HepG2 (cell line): ENCODE results near the gene SIVA1. TPM values are rescaled to one million over a fixed set of nuclear protein-coding genes. Genes with fewer than 3 reads are reported as not detected.

Source experiments
- DNMT3B ChIP-seq: conservative IDR thresholded peaks from 2 replicates; pipeline ENCODE4 v1.6.1; 2016; ENCODE audit warnings: missing biosample characterization, control low read depth
- FLYWCH1 ChIP-seq: sonication (generic); formaldehyde crosslinking; IDR thresholded peaks from 2 replicates; pipeline ENCODE4 v1.8.1; 2023; ENCODE audit warnings: mild to moderate bottlenecking, missing genetic modification reagents
- KMT2A ChIP-seq: sonication (generic); formaldehyde crosslinking; IDR thresholded peaks from 2 replicates; pipeline ENCODE4 v1.4.0; 2020; ENCODE audit warnings: missing genetic modification reagents
- MAFG ChIP-seq: sonication (generic); formaldehyde crosslinking; IDR thresholded peaks from 2 replicates; pipeline ENCODE4 v1.5.1; 2020; ENCODE audit warnings: mild to moderate bottlenecking, missing genetic modification reagents
- RFXAP ChIP-seq: sonication (generic); formaldehyde crosslinking; IDR thresholded peaks from 2 replicates; pipeline ENCODE4 v1.4.0; 2020; ENCODE audit warnings: missing genetic modification reagents, borderline replicate concordance
- SATB2 ChIP-seq: sonication (generic); formaldehyde crosslinking; IDR thresholded peaks from 2 replicates; pipeline ENCODE4 v1.5.0; 2020; ENCODE audit warnings: missing genetic modification reagents
- SMAD1 ChIP-seq: sonication (generic); formaldehyde crosslinking; IDR thresholded peaks from 2 replicates; pipeline ENCODE4 v1.4.0; 2020; ENCODE audit warnings: missing genetic modification reagents, low read depth, mild to moderate bottlenecking, borderline replicate concordance
- ZNF124 ChIP-seq: sonication (generic); formaldehyde crosslinking; IDR thresholded peaks from 2 replicates; pipeline ENCODE4 v1.4.0; 2020; ENCODE audit warnings: missing genetic modification reagents
- ZNF331 ChIP-seq: sonication (generic); formaldehyde crosslinking; IDR thresholded peaks from 2 replicates; pipeline ENCODE4 v1.4.0; 2020; ENCODE audit warnings: missing genetic modification reagents
- ZNF546 ChIP-seq: sonication (generic); formaldehyde crosslinking; conservative IDR thresholded peaks from 2 replicates; pipeline ENCODE4 v1.8.1; 2023; ENCODE audit warnings: mild to moderate bottlenecking, missing genetic modification reagents
- ZNF567 ChIP-seq: sonication (generic); formaldehyde crosslinking; IDR thresholded peaks from 2 replicates; pipeline ENCODE4 v1.8.1; 2023; ENCODE audit warnings: mild to moderate bottlenecking, missing genetic modification reagents, borderline replicate concordance
- polyA plus RNA-seq, 8 experiments: library from polyadenylated mRNA; depleted of rRNA in 3 of 8; stranded (reverse) in 7 of 8; unstranded in 1 of 8; fragments of >200 nt; fragmentation: Illumina TruSeq in 4 of 8; extraction: Trizol in 4 of 8; gene quantifications; 2 replicates each; pipeline versions ENCODE4 v1.2.1 to v1.2.3, GENCODE V29; 2011 to 2016; ENCODE audit warnings: low read depth in 4 of 8, missing spikeins in 1 of 8, mixed read lengths in 1 of 8; ENCODE audit not compliant: insufficient read depth in 1 of 8
- total RNA-seq, 5 experiments: library from RNA; depleted of rRNA; stranded (reverse); fragments of >200 nt; fragmentation: Illumina TruSeq; extraction: Trizol; gene quantifications; 2 replicates each; pipeline ENCODE4 v1.2.3, GENCODE V29; 2016; ENCODE audit warnings: low read depth in 1 of 5
- TF ChIP-seq, protein P1 (sequence below): sonication (generic); formaldehyde crosslinking; IDR thresholded peaks from 2 replicates; pipeline ENCODE4 v1.9.0; 2021; ENCODE audit warnings: missing genetic modification reagents, borderline replicate concordance
- TF ChIP-seq, protein P2 (sequence below): sonication (generic); formaldehyde crosslinking; IDR thresholded peaks from 2 replicates; pipeline ENCODE4 v1.4.0; 2020; ENCODE audit warnings: missing genetic modification reagents, borderline replicate concordance
- TF ChIP-seq, protein P3 (sequence below): sonication (generic); formaldehyde crosslinking; IDR thresholded peaks from 2 replicates; pipeline ENCODE4 v1.8.0; 2022; ENCODE audit warnings: mild to moderate bottlenecking, missing genetic modification reagents; ENCODE audit not compliant: insufficient replicate concordance
- TF ChIP-seq, protein P4 (sequence below): sonication (generic); formaldehyde crosslinking; IDR thresholded peaks from 2 replicates; pipeline ENCODE4 v1.5.0; 2020; ENCODE audit warnings: mild to moderate bottlenecking, missing genetic modification reagents
- TF ChIP-seq, protein P5 (sequence below): sonication (generic); formaldehyde crosslinking; IDR thresholded peaks from 2 replicates; pipeline ENCODE4 v1.4.0; 2020; ENCODE audit warnings: missing genetic modification reagents

The SIVA1 gene
- total and polyA plus RNA-seq, 2 of the 13 experiments (the other 11 are each of a cell fraction or from before 2014, with no cell fraction given): 123 to 186 TPM

DNA sequence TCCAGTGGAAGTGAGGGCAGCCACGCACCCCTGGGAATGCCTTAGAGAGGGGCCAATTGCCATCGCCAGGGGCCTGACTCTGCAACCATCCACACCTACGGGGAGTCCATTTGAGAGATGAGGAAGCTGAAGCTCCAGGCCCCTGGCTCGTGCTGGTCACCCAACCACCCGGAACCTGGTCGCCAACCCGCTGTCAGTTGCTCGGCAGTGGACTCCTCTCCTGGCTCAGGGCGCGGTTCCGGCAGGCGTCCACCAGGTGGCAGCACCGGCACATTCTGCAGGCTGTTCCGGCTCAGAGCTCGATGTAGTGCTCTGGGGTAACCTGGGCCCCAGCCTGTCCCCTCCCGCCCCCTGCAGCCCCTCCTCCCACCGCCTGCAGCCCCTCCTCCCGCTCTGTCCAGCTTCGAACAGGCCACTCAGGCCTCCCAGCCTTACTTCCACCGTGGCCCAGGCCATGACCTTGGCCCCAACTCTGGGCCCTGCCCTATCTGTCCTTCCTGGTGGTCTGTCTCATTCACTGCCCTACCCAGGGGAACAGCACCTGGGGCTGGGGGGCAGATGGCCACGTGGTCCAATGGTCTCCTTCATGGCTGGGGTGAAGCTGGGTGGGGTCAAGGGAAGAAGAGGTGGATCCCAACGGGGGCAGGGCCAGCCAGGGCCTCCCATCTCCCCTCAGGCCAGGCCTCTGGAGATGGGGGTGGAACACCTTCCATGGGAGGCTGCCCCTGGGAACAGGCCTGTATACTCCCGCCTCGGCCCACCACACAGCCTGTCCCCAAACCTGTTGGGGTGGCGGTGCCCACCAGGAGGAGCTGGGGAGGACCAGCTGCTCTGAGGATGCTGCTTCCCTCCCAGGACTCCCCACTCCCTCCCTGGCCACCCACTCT lies 15.7 kb downstream of the SIVA1 start (continued):
- TF ChIP-seq, protein P1, sequence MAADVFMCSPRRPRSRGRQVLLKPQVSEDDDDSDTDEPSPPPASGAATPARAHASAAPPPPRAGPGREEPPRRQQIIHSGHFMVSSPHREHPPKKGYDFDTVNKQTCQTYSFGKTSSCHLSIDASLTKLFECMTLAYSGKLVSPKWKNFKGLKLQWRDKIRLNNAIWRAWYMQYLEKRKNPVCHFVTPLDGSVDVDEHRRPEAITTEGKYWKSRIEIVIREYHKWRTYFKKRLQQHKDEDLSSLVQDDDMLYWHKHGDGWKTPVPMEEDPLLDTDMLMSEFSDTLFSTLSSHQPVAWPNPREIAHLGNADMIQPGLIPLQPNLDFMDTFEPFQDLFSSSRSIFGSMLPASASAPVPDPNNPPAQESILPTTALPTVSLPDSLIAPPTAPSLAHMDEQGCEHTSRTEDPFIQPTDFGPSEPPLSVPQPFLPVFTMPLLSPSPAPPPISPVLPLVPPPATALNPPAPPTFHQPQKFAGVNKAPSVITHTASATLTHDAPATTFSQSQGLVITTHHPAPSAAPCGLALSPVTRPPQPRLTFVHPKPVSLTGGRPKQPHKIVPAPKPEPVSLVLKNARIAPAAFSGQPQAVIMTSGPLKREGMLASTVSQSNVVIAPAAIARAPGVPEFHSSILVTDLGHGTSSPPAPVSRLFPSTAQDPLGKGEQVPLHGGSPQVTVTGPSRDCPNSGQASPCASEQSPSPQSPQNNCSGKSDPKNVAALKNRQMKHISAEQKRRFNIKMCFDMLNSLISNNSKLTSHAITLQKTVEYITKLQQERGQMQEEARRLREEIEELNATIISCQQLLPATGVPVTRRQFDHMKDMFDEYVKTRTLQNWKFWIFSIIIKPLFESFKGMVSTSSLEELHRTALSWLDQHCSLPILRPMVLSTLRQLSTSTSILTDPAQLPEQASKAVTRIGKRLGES (CRISPR knock-in tag): no peak
- TF ChIP-seq, protein P2, sequence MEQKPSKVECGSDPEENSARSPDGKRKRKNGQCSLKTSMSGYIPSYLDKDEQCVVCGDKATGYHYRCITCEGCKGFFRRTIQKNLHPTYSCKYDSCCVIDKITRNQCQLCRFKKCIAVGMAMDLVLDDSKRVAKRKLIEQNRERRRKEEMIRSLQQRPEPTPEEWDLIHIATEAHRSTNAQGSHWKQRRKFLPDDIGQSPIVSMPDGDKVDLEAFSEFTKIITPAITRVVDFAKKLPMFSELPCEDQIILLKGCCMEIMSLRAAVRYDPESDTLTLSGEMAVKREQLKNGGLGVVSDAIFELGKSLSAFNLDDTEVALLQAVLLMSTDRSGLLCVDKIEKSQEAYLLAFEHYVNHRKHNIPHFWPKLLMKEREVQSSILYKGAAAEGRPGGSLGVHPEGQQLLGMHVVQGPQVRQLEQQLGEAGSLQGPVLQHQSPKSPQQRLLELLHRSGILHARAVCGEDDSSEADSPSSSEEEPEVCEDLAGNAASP (CRISPR knock-in tag): peak; percentile 60; the same call in 1 of the 2 replicates
- TF ChIP-seq ZNF331 (peak; percentile 38), MAFG (CRISPR knock-in tag) (no peak), ZNF124 (CRISPR knock-in tag) (no peak), SMAD1 (CRISPR knock-in tag) (0 out of 2 replicates have a peak, but pooled peaks have one; percentile 27), RFXAP (CRISPR knock-in tag) (0 out of 2 replicates have a peak, but pooled peaks have one; percentile 59), DNMT3B (CRISPR knock-in tag) (0 out of 2 replicates have a peak, but pooled peaks have one; percentile 64), KMT2A (CRISPR knock-in tag) (no peak), ZNF567 (CRISPR knock-in tag) (peak; percentile 53; the same call in 1 of the 2 replicates), FLYWCH1 (CRISPR knock-in tag) (no peak), SATB2 (CRISPR knock-in tag) (no peak), ZNF546 (CRISPR knock-in tag) (no peak)
- TF ChIP-seq, protein P3, sequence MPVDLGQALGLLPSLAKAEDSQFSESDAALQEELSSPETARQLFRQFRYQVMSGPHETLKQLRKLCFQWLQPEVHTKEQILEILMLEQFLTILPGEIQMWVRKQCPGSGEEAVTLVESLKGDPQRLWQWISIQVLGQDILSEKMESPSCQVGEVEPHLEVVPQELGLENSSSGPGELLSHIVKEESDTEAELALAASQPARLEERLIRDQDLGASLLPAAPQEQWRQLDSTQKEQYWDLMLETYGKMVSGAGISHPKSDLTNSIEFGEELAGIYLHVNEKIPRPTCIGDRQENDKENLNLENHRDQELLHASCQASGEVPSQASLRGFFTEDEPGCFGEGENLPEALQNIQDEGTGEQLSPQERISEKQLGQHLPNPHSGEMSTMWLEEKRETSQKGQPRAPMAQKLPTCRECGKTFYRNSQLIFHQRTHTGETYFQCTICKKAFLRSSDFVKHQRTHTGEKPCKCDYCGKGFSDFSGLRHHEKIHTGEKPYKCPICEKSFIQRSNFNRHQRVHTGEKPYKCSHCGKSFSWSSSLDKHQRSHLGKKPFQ: peak; percentile 31
- TF ChIP-seq, protein P4, sequence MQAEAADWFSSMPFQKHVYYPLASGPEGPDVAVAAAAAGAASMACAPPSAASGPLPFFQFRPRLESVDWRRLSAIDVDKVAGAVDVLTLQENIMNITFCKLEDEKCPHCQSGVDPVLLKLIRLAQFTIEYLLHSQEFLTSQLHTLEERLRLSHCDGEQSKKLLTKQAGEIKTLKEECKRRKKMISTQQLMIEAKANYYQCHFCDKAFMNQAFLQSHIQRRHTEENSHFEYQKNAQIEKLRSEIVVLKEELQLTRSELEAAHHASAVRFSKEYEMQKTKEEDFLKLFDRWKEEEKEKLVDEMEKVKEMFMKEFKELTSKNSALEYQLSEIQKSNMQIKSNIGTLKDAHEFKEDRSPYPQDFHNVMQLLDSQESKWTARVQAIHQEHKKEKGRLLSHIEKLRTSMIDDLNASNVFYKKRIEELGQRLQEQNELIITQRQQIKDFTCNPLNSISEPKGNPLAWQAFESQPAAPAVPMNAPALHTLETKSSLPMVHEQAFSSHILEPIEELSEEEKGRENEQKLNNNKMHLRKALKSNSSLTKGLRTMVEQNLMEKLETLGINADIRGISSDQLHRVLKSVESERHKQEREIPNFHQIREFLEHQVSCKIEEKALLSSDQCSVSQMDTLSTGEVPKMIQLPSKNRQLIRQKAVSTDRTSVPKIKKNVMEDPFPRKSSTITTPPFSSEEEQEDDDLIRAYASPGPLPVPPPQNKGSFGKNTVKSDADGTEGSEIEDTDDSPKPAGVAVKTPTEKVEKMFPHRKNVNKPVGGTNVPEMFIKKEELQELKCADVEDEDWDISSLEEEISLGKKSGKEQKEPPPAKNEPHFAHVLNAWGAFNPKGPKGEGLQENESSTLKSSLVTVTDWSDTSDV: no peak
- TF ChIP-seq, protein P5, sequence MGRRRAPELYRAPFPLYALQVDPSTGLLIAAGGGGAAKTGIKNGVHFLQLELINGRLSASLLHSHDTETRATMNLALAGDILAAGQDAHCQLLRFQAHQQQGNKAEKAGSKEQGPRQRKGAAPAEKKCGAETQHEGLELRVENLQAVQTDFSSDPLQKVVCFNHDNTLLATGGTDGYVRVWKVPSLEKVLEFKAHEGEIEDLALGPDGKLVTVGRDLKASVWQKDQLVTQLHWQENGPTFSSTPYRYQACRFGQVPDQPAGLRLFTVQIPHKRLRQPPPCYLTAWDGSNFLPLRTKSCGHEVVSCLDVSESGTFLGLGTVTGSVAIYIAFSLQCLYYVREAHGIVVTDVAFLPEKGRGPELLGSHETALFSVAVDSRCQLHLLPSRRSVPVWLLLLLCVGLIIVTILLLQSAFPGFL (CRISPR knock-in tag): no peak
